Measurements from ENCODE around the gene OPHN1.

OPHN1 gene

GRCh38 chrX:68440442-68440841 lies 7.1 kb upstream of the OPHN1 start:
- in situ Hi-C loops (cut with MboI; ENCODE audit: low sequenced_read_pairs): no loop called here
- Histone ChIP-seq H3K4me3 (no peak overlapping the region), H3K9me3 (no peaks in the 10 kb centered on the region), H3K36me3 (replicated peaks) (no peaks in the 10 kb centered on the region), H3K27me3 (ENCODE audit: low read depth) (no peaks in the 10 kb centered on the region), H3K4me1 (peaks cover 6% of the 10 kb centered on the region)
- no peak for DNase-seq (ENCODE audit: low spot score in 2 of 2)

GRCh38 chrX:68439341-68439740 lies 6.0 kb upstream of the OPHN1 start:
- Histone ChIP-seq H3K9me3 (no peaks in the 10 kb centered on the region), H3K27me3 (ENCODE audit: low read depth) (no peaks in the 10 kb centered on the region), H3K4me1 (peaks cover 8% of the 10 kb centered on the region), H3K36me3 (replicated peaks) (no peaks in the 10 kb centered on the region), H3K4me3 (no peak overlapping the region)
- DNase-seq (ENCODE audit: low spot score in 2 of 2): no peak
- in situ Hi-C loops (cut with MboI; ENCODE audit: low sequenced_read_pairs): no loop called here

GRCh38 chrX:68438575-68438974 lies 5.3 kb upstream of the OPHN1 start:
- peaks cover 12% of the 10 kb centered on the region for H3K4me1 ChIP-seq
- no peaks in the 10 kb centered on the region for H3K27me3 ChIP-seq (ENCODE audit: low read depth)
- no peak for DNase-seq (ENCODE audit: low spot score in 2 of 2)
- no peak overlapping the region for H3K4me3 ChIP-seq
- no peaks in the 10 kb centered on the region for H3K9me3 ChIP-seq
- in situ Hi-C loops (cut with MboI; ENCODE audit: low sequenced_read_pairs): no loop called here
- H3K36me3 ChIP-seq (replicated peaks): no peaks in the 10 kb centered on the region

GRCh38 chrX:68433981-68434299 lies 645 bp upstream of the OPHN1 start:
- Histone ChIP-seq H3K4me3 (peak overlapping the region; percentile 55), H3K9me3 (no peaks in the 10 kb centered on the region), H3K36me3 (replicated peaks) (no peaks in the 10 kb centered on the region; the same call in 1 of the 2 replicates), H3K4me1 (peaks cover 24% of the 10 kb centered on the region), H3K27me3 (ENCODE audit: low read depth) (no peaks in the 10 kb centered on the region)
- in situ Hi-C loops (cut with MboI; ENCODE audit: low sequenced_read_pairs): no loop called here
- DNase-seq (ENCODE audit: low spot score in 2 of 2): no peak

- Histone ChIP-seq H3K36me3 (replicated peaks) (no peaks in the 10 kb centered on the region; the same call in 1 of the 2 replicates), H3K4me1 (peaks cover 33% of the 10 kb centered on the region), H3K27me3 (ENCODE audit: low read depth) (no peaks in the 10 kb centered on the region), H3K4me3 (peak overlapping the region; percentile 55), H3K9me3 (no peaks in the 10 kb centered on the region)
- in situ Hi-C loops (cut with MboI; ENCODE audit: low sequenced_read_pairs): no loop called here
- DNase-seq (ENCODE audit: low spot score in 2 of 2): no peak
Measured at GRCh38 chrX:68432648-68433047, 647 bp downstream of the OPHN1 start.

GRCh38 chrX:68431836-68432235 lies 1.5 kb downstream of the OPHN1 start:
- no peaks in the 10 kb centered on the region for H3K27me3 ChIP-seq (ENCODE audit: low read depth)
- no peaks in the 10 kb centered on the region; the same call in 1 of the 2 replicates for H3K36me3 ChIP-seq (replicated peaks)
- in situ Hi-C loops (cut with MboI; ENCODE audit: low sequenced_read_pairs): no loop called here
- H3K4me1 ChIP-seq: peaks cover 33% of the 10 kb centered on the region
- H3K9me3 ChIP-seq: no peaks in the 10 kb centered on the region
- DNase-seq (ENCODE audit: low spot score in 2 of 2): no peak
- peak overlapping the region; percentile 55; the same call in 1 of the 2 replicates for H3K4me3 ChIP-seq

GRCh38 chrX:68429216-68429615 lies 4.1 kb downstream of the OPHN1 start:
- H3K36me3 ChIP-seq (replicated peaks): peaks cover 4% of the 10 kb centered on the region; the same call in 1 of the 2 replicates
- H3K9me3 ChIP-seq: no peaks in the 10 kb centered on the region
- DNase-seq (ENCODE audit: low spot score in 2 of 2): peak in 1 of 2 experiments; percentile 20
- in situ Hi-C loops (cut with MboI; ENCODE audit: low sequenced_read_pairs): no loop called here
- no peaks in the 10 kb centered on the region for H3K27me3 ChIP-seq (ENCODE audit: low read depth)
- H3K4me1 ChIP-seq: peaks cover 29% of the 10 kb centered on the region
- H3K4me3 ChIP-seq: no peak overlapping the region

- no peak overlapping the region for H3K4me3 ChIP-seq
- DNase-seq (ENCODE audit: low spot score in 2 of 2): peak; percentile 13 to 65
Measured at GRCh38 chrX:68428431-68428830, 4.9 kb downstream of the OPHN1 start.

GRCh38 chrX:68424719-68425118 lies 8.6 kb downstream of the OPHN1 start:
- Histone ChIP-seq H3K4me1 (peaks cover 26% of the 10 kb centered on the region), H3K27me3 (ENCODE audit: low read depth) (no peaks in the 10 kb centered on the region), H3K36me3 (replicated peaks) (peaks cover 4% of the 10 kb centered on the region; the same call in 1 of the 2 replicates), H3K4me3 (no peak overlapping the region), H3K9me3 (no peaks in the 10 kb centered on the region)
- no peak for DNase-seq (ENCODE audit: low spot score in 2 of 2)
- in situ Hi-C loops (cut with MboI; ENCODE audit: low sequenced_read_pairs): no loop called here

More at GRCh38 chrX:68428431-68428830, 4.9 kb downstream of the OPHN1 start:
- no peaks in the 10 kb centered on the region for H3K9me3 ChIP-seq
- in situ Hi-C loops (cut with MboI; ENCODE audit: low sequenced_read_pairs): no loop called here
- H3K27me3 ChIP-seq (ENCODE audit: low read depth): no peaks in the 10 kb centered on the region
- peaks cover 4% of the 10 kb centered on the region; the same call in 1 of the 2 replicates for H3K36me3 ChIP-seq (replicated peaks)
- H3K4me1 ChIP-seq: peaks cover 26% of the 10 kb centered on the region

- no peak for DNase-seq (ENCODE audit: low spot score in 2 of 2)
- no peaks in the 10 kb centered on the region for H3K9me3 ChIP-seq
- H3K4me3 ChIP-seq: no peak overlapping the region
- in situ Hi-C loops (cut with MboI; ENCODE audit: low sequenced_read_pairs): no loop called here
- peaks cover 14% of the 10 kb centered on the region for H3K4me1 ChIP-seq
- no peaks in the 10 kb centered on the region for H3K27me3 ChIP-seq (ENCODE audit: low read depth)
- H3K36me3 ChIP-seq (replicated peaks): peaks cover 4% of the 10 kb centered on the region; the same call in 1 of the 2 replicates
Measured at GRCh38 chrX:68422478-68422877, 10.8 kb downstream of the OPHN1 start.

- H3K4me1 ChIP-seq: peaks cover 16% of the 10 kb centered on the region
- no peak for DNase-seq (ENCODE audit: low spot score in 2 of 2)
- H3K27me3 ChIP-seq (ENCODE audit: low read depth): no peaks in the 10 kb centered on the region
- H3K9me3 ChIP-seq: no peaks in the 10 kb centered on the region
- peaks cover 4% of the 10 kb centered on the region; the same call in 1 of the 2 replicates for H3K36me3 ChIP-seq (replicated peaks)
- H3K4me3 ChIP-seq: no peak overlapping the region
- in situ Hi-C loops (cut with MboI; ENCODE audit: low sequenced_read_pairs): no loop called here
Measured at GRCh38 chrX:68421636-68422035, 11.7 kb downstream of the OPHN1 start.

- DNase-seq (ENCODE audit: low spot score in 2 of 2): no peak
- H3K4me1 ChIP-seq: peaks cover 17% of the 10 kb centered on the region
- no peak overlapping the region for H3K4me3 ChIP-seq
- peaks cover 4% of the 10 kb centered on the region; the same call in 1 of the 2 replicates for H3K36me3 ChIP-seq (replicated peaks)
- no peaks in the 10 kb centered on the region for H3K27me3 ChIP-seq (ENCODE audit: low read depth)
- in situ Hi-C loops (cut with MboI; ENCODE audit: low sequenced_read_pairs): no loop called here
- no peaks in the 10 kb centered on the region for H3K9me3 ChIP-seq
Measured at GRCh38 chrX:68420559-68420958, 12.7 kb downstream of the OPHN1 start.

GRCh38 chrX:68419975-68420374 lies 13.3 kb downstream of the OPHN1 start:
- no peaks in the 10 kb centered on the region for H3K9me3 ChIP-seq
- no peak for DNase-seq (ENCODE audit: low spot score in 2 of 2)
- H3K27me3 ChIP-seq (ENCODE audit: low read depth): no peaks in the 10 kb centered on the region
- H3K36me3 ChIP-seq (replicated peaks): peaks cover 2% of the 10 kb centered on the region; the same call in 1 of the 2 replicates
- in situ Hi-C loops (cut with MboI; ENCODE audit: low sequenced_read_pairs): no loop called here
- peaks cover 17% of the 10 kb centered on the region for H3K4me1 ChIP-seq
- H3K4me3 ChIP-seq: no peak overlapping the region

- Histone ChIP-seq H3K4me3 (no peak overlapping the region), H3K36me3 (replicated peaks) (no peaks in the 10 kb centered on the region; the same call in 1 of the 2 replicates), H3K4me1 (peaks cover 21% of the 10 kb centered on the region), H3K9me3 (no peaks in the 10 kb centered on the region), H3K27me3 (ENCODE audit: low read depth) (no peaks in the 10 kb centered on the region)
- in situ Hi-C loops (cut with MboI; ENCODE audit: low sequenced_read_pairs): no loop called here
- no peak for DNase-seq (ENCODE audit: low spot score in 2 of 2)
Measured at GRCh38 chrX:68417651-68418050, 15.6 kb downstream of the OPHN1 start.

- no peak for DNase-seq (ENCODE audit: low spot score in 2 of 2)
Measured at GRCh38 chrX:68416592-68416991, 16.7 kb downstream of the OPHN1 start.

More at GRCh38 chrX:68416592-68416991, 16.7 kb downstream of the OPHN1 start:
- Histone ChIP-seq H3K9me3 (no peaks in the 10 kb centered on the region), H3K4me1 (peaks cover 20% of the 10 kb centered on the region), H3K36me3 (replicated peaks) (no peaks in the 10 kb centered on the region; the same call in 1 of the 2 replicates), H3K27me3 (ENCODE audit: low read depth) (no peaks in the 10 kb centered on the region), H3K4me3 (no peak overlapping the region)
- in situ Hi-C loops (cut with MboI; ENCODE audit: low sequenced_read_pairs): no loop called here

Measured in HAP-1 (cell line).